CD4-positive, alpha-beta T cell (primary cell): Measurements from ENCODE around the gene NTNG2. TPM values are rescaled to one million over a fixed set of nuclear protein-coding genes. Genes with fewer than 3 reads are reported as not detected.
"Not testable (repeated sequence)": the region's sequence is repeated elsewhere in the genome, so short reads cannot be mapped to it uniquely, and the experiment has no call there.

Experiments
- ATAC-seq: fragments of 200-7000 bp; cut with Tn5 transposase; one replicate; pipeline ENCODE4 v1.10.0; 2022; ENCODE audit warnings: mild to moderate bottlenecking; ENCODE audit not compliant: poor library complexity
- CTCF ChIA-PET: fragments of 350-600 bp; sonication (Branson Sonifier 250); formaldehyde crosslinking; loops from one replicate; lab custom pipeline; 2021; ENCODE audit warnings: antibody characterized with exemption, inconsistent platforms; lab: Charles Lee
- POLR2A ChIA-PET: fragments of 350-600 bp; sonication (Branson Sonifier 250); formaldehyde crosslinking; loops from one replicate; lab custom pipeline; 2021; ENCODE audit warnings: antibody characterized with exemption, inconsistent platforms; lab: Charles Lee
- DNase-seq, 14 experiments: peaks; one replicate each; pipeline ENCODE4 v3.0.0-alpha.2; 2013 to 2020; ENCODE audit warnings: mixed read lengths in 2 of 14
- H3K27ac ChIP-seq, 2 donors: one replicate each; pipeline versions ENCODE4 v1.5.1 to v1.7.0; 2013; ENCODE audit warnings: low read length in 2 of 2, low read depth in 1 of 2, mild to moderate bottlenecking in 1 of 2
- H3K27me3 ChIP-seq, 2 experiments: 1 replicate in 1 of 2; 2 replicates in 1 of 2; pipeline versions ENCODE4 v1.6.1 to v1.7.0; 2013; ENCODE audit warnings: low read length in 2 of 2, control low read depth in 1 of 2, mild to moderate bottlenecking in 1 of 2, moderate library complexity in 1 of 2; ENCODE audit not compliant: insufficient read depth in 2 of 2, control insufficient read depth in 1 of 2
- H3K36me3 ChIP-seq: one replicate; pipeline ENCODE4 v1.6.1; 2013; ENCODE audit warnings: low read length, control low read depth; ENCODE audit not compliant: insufficient read depth
- H3K4me1 ChIP-seq: one replicate; pipeline ENCODE4 v1.6.1; 2013; ENCODE audit warnings: low read length, control low read depth; ENCODE audit not compliant: insufficient read depth
- H3K4me3 ChIP-seq: one replicate; pipeline ENCODE4 v1.5.1; 2013; ENCODE audit warnings: mild to moderate bottlenecking, low read length, moderate library complexity
- H3K9me3 ChIP-seq, 2 experiments: 1 replicate in 1 of 2; 2 replicates in 1 of 2; pipeline versions ENCODE4 v1.6.1 to v1.7.0; 2013; ENCODE audit warnings: low read length in 2 of 2, mild to moderate bottlenecking in 2 of 2, control low read depth in 1 of 2, moderate library complexity in 1 of 2; ENCODE audit not compliant: control insufficient read depth in 1 of 2, insufficient read depth in 1 of 2
- H3K27ac Mint-ChIP-seq: one replicate; pipeline ENCODE4 v1.8.0; 2020; ENCODE audit warnings: mixed read lengths
- H3K27me3 Mint-ChIP-seq: one replicate; pipeline ENCODE4 v1.8.0; 2021; ENCODE audit warnings: mixed read lengths
- H3K36me3 Mint-ChIP-seq: one replicate; pipeline ENCODE4 v1.8.0; 2021; ENCODE audit warnings: low read depth, mixed read lengths
- H3K4me1 Mint-ChIP-seq: one replicate; pipeline ENCODE4 v1.8.0; 2021; ENCODE audit warnings: low read depth, mixed read lengths
- H3K4me3 Mint-ChIP-seq: one replicate; pipeline ENCODE4 v1.8.0; 2020; ENCODE audit warnings: mild to moderate bottlenecking, mixed read lengths
- H3K9me3 Mint-ChIP-seq: one replicate; pipeline ENCODE4 v1.8.0; 2020; ENCODE audit warnings: mixed read lengths
- CTCF ChIP-seq: fragments of 200-600 bp; IDR thresholded peaks from one replicate; pipeline ENCODE4 v1.8.0; 2022; ENCODE audit warnings: antibody characterized with exemption, mild to moderate bottlenecking
- intact Hi-C, 2 experiments: fragments of 100-400 bp; cut with DNase I in 1 of 2; cut with micrococcal nuclease in 1 of 2; formaldehyde crosslinking; loops; one replicate each; pipeline versions ENCODE4 v1.15.1 to v1.9.0; 2023 to 2025; cut with DNase I, micrococcal nuclease
- total RNA-seq, 174 experiments: library from RNA in 2 of 174; stranded (reverse) in 2 of 174; gene quantifications; one replicate each; pipeline ENCODE4 v1.2.3 and lab custom pipeline; 2021 to 2026

NTNG2 gene
- total RNA-seq, 2 experiments from 2014 or later: 2.2 to 2.6 TPM

- Mint-ChIP-seq H3K4me1 (peaks cover 5% of the 10 kb centered on the region), H3K4me3 (no peak overlapping the region), H3K36me3 (peaks cover 78% of the 10 kb centered on the region), H3K9me3 (no peaks in the 10 kb centered on the region), H3K27me3 (no peaks in the 10 kb centered on the region), H3K27ac (no peak overlapping the region)
- H3K27ac ChIP-seq: no peak overlapping the region
- ATAC-seq: no peak
- TF ChIP-seq CTCF: no peak
- DNase-seq: no peak
- no peaks in the 10 kb centered on the region for H3K4me1 ChIP-seq
- ChIA-PET CTCF (no interaction called here), POLR2A (no interaction called here)
- H3K4me3 ChIP-seq: no peak overlapping the region
- H3K27me3 ChIP-seq: no peaks in the 10 kb centered on the region
- no peaks in the 10 kb centered on the region for H3K9me3 ChIP-seq
- intact Hi-C loops: loop anchor here in 1 of 2 experiments (5.0 kb wide), 1 partner anchor 504 kb away; no protein-coding TSS in a partner anchor
- H3K36me3 ChIP-seq: peaks cover 83% of the 10 kb centered on the region
Observed at GRCh38 chr9:132266017-132266416, 104.2 kb downstream of the NTNG2 start.

- H3K9me3 ChIP-seq: no peaks in the 10 kb centered on the region
- ATAC-seq (no peak), DNase-seq (no peak)
- Mint-ChIP-seq H3K27ac (no peak overlapping the region), H3K4me3 (no peak overlapping the region), H3K36me3 (peaks cover 78% of the 10 kb centered on the region), H3K4me1 (peaks cover 5% of the 10 kb centered on the region), H3K27me3 (no peaks in the 10 kb centered on the region), H3K9me3 (no peaks in the 10 kb centered on the region)
- no peak overlapping the region for H3K27ac ChIP-seq
- no peaks in the 10 kb centered on the region for H3K27me3 ChIP-seq
- ChIA-PET CTCF (interaction anchor here (1.1 to 3.3 kb wide), 6 partner anchors 8 to 502 kb away, joined by 3 to 26 read pairs (median 4); no protein-coding TSS in a partner anchor), POLR2A (no interaction called here)
- H3K36me3 ChIP-seq: peaks cover 83% of the 10 kb centered on the region
- intact Hi-C loops: loop anchor here (1.0 to 5.0 kb wide), 2 partner anchors 505 kb away; no protein-coding TSS in a partner anchor
- H3K4me3 ChIP-seq: no peak overlapping the region
- no peak for TF ChIP-seq CTCF
- H3K4me1 ChIP-seq: no peaks in the 10 kb centered on the region
Observed at GRCh38 chr9:132267660-132268059, 105.8 kb downstream of the NTNG2 start.

GRCh38 chr9:132268725-132269352, 107.0 kb downstream of the NTNG2 start:
- Histone ChIP-seq H3K9me3 (no peaks in the 10 kb centered on the region), H3K27me3 (no peaks in the 10 kb centered on the region), H3K36me3 (peaks cover 83% of the 10 kb centered on the region), H3K4me3 (no peak overlapping the region), H3K27ac (no peak overlapping the region), H3K4me1 (no peaks in the 10 kb centered on the region)
- Mint-ChIP-seq H3K27ac (peak overlapping the region; percentile 28), H3K27me3 (no peaks in the 10 kb centered on the region), H3K4me1 (peaks cover 5% of the 10 kb centered on the region), H3K36me3 (peaks cover 83% of the 10 kb centered on the region), H3K4me3 (no peak overlapping the region), H3K9me3 (no peaks in the 10 kb centered on the region)
- peak; percentile 79 for ATAC-seq
- peak; percentile 98 for TF ChIP-seq CTCF
- CTCF ChIA-PET: interaction anchor here (0.5 to 3.3 kb wide), 15 partner anchors 9 to 805 kb away, joined by 3 to 26 read pairs (median 4); no protein-coding TSS in a partner anchor
- peak; percentile 57 to 84 (median 69) for DNase-seq
- POLR2A ChIA-PET: interaction anchor here (0.6 to 1.0 kb wide), 3 partner anchors 8 to 986 kb away, joined by 3 read pairs; no protein-coding TSS in a partner anchor
- intact Hi-C loops: loop anchor here (1.0 to 5.0 kb wide), 2 partner anchors 507 kb away; no protein-coding TSS in a partner anchor

- intact Hi-C loops: loop anchor here in 1 of 2 experiments (5.0 kb wide), 1 partner anchor 508 kb away; no protein-coding TSS in a partner anchor
- not testable (repeated sequence) for H3K4me1 Mint-ChIP-seq, H3K27me3 ChIP-seq, H3K27ac Mint-ChIP-seq, ATAC-seq, H3K27ac ChIP-seq, H3K4me1 ChIP-seq, H3K9me3 ChIP-seq, H3K4me3 ChIP-seq, H3K9me3 Mint-ChIP-seq, H3K4me3 Mint-ChIP-seq, H3K27me3 Mint-ChIP-seq
- ChIA-PET POLR2A (interaction anchor here (1.0 kb wide), 1 partner anchor 29 kb away, joined by 3 read pairs; no protein-coding TSS in a partner anchor), CTCF (interaction anchor here (0.9 to 3.3 kb wide), 5 partner anchors 8 to 508 kb away, joined by 4 to 26 read pairs (median 4); no protein-coding TSS in a partner anchor)
- H3K36me3 Mint-ChIP-seq: peaks cover 83% of the 10 kb centered on the region
- DNase-seq: peak in 3 of 14 experiments; percentile 9 to 52 (median 17)
- H3K36me3 ChIP-seq: peaks cover 80% of the 10 kb centered on the region
Observed at GRCh38 chr9:132269704-132270516, 108.1 kb downstream of the NTNG2 start.
